Liver (tissue), 9 donors: ENCODE data around the gene CDC14A. TPM values are rescaled to one million over a fixed set of nuclear protein-coding genes. Genes with fewer than 3 reads are reported as not detected.

Experiments used
- DNase-seq: peaks from one replicate; pipeline ENCODE4 v3.0.0-alpha.2; 2017; ENCODE audit warnings: low spot score
- H3K27ac ChIP-seq, 2 donors: one replicate each; pipeline ENCODE4 v1.7.0; 2013; ENCODE audit warnings: inconsistent platforms in 2 of 2, low read length in 2 of 2, control low read depth in 1 of 2, low read depth in 1 of 2, mild to moderate bottlenecking in 1 of 2
- H3K27me3 ChIP-seq, 4 donors: one replicate each; pipeline versions ENCODE4 v1.6.1 to v1.7.0; 2013; ENCODE audit warnings: low read length in 3 of 4, inconsistent platforms in 1 of 4, mild to moderate bottlenecking in 1 of 4, moderate library complexity in 1 of 4; ENCODE audit not compliant: control insufficient read depth in 4 of 4, insufficient read depth in 4 of 4
- H3K36me3 ChIP-seq, 4 donors: one replicate each; pipeline versions ENCODE4 v1.6.1 to v1.7.0; 2013; ENCODE audit warnings: low read length in 3 of 4, mild to moderate bottlenecking in 3 of 4, low read depth in 1 of 4, moderate library complexity in 1 of 4; ENCODE audit not compliant: control insufficient read depth in 4 of 4, insufficient read depth in 3 of 4
- H3K4me1 ChIP-seq, 4 donors: one replicate each; pipeline versions ENCODE4 v1.6.1 to v1.7.0; 2013; ENCODE audit warnings: low read length in 3 of 4, mild to moderate bottlenecking in 3 of 4, moderate library complexity in 1 of 4; ENCODE audit not compliant: control insufficient read depth in 4 of 4, insufficient read depth in 4 of 4
- H3K4me3 ChIP-seq, 3 donors: one replicate each; pipeline versions ENCODE4 v1.6.1 to v1.7.0; 2013; ENCODE audit warnings: low read length in 3 of 3, control low read depth in 1 of 3, low read depth in 1 of 3, mild to moderate bottlenecking in 1 of 3
- H3K9ac ChIP-seq, 2 donors: one replicate each; pipeline ENCODE4 v1.7.0; 2013; ENCODE audit warnings: low read length in 2 of 2, mild to moderate bottlenecking in 2 of 2, moderate library complexity in 2 of 2, control low read depth in 1 of 2, low read depth in 1 of 2
- H3K9me3 ChIP-seq, 4 donors: one replicate each; pipeline versions ENCODE4 v1.6.1 to v1.7.0; 2013; ENCODE audit warnings: low read length in 3 of 4; ENCODE audit not compliant: control insufficient read depth in 4 of 4
- ATF3 ChIP-seq: IDR thresholded peaks from 2 replicates; pipeline ENCODE4 v1.6.1; 2016; ENCODE audit warnings: antibody characterized with exemption
- GABPA ChIP-seq, 2 donors: IDR thresholded peaks in 1 of 2; conservative IDR thresholded peaks in 1 of 2; 2 replicates each; pipeline ENCODE4 v1.6.1; 2016; ENCODE audit warnings: antibody characterized with exemption in 2 of 2, mild to moderate bottlenecking in 1 of 2, moderate library complexity in 1 of 2
- HNF4A ChIP-seq, 2 donors: conservative IDR thresholded peaks; 2 replicates each; pipeline ENCODE4 v1.6.1; 2016; ENCODE audit warnings: antibody characterized with exemption in 2 of 2, mild to moderate bottlenecking in 2 of 2
- JUND ChIP-seq, 2 donors: IDR thresholded peaks; 2 replicates each; pipeline ENCODE4 v1.6.1; 2016; ENCODE audit warnings: antibody characterized with exemption in 2 of 2
- NR2F2 ChIP-seq: IDR thresholded peaks from 2 replicates; pipeline ENCODE4 v1.6.1; 2016; ENCODE audit warnings: antibody characterized with exemption
- RAD21 ChIP-seq, 2 donors: IDR thresholded peaks; 2 replicates each; pipeline ENCODE4 v1.6.1; 2016; ENCODE audit warnings: antibody characterized with exemption in 2 of 2, mild to moderate bottlenecking in 2 of 2
- REST ChIP-seq: IDR thresholded peaks from 2 replicates; pipeline ENCODE4 v1.6.1; 2016; ENCODE audit warnings: antibody characterized with exemption, mild to moderate bottlenecking
- RXRA ChIP-seq, 2 donors: IDR thresholded peaks; 2 replicates each; pipeline ENCODE4 v1.6.1; 2017 to 2018; ENCODE audit warnings: antibody characterized with exemption in 2 of 2, mild to moderate bottlenecking in 1 of 2
- SP1 ChIP-seq: IDR thresholded peaks from 2 replicates; pipeline ENCODE4 v1.6.1; 2018; ENCODE audit warnings: antibody characterized with exemption, mild to moderate bottlenecking
- TAF1 ChIP-seq: conservative IDR thresholded peaks from 2 replicates; pipeline ENCODE4 v1.6.1; 2016; ENCODE audit warnings: antibody characterized with exemption, mild to moderate bottlenecking
- YY1 ChIP-seq: IDR thresholded peaks from 2 replicates; pipeline ENCODE4 v1.6.1; 2016; ENCODE audit warnings: antibody characterized with exemption, mild to moderate bottlenecking
- ZBTB33 ChIP-seq: IDR thresholded peaks from 2 replicates; pipeline ENCODE4 v1.6.1; 2016; ENCODE audit warnings: antibody characterized with exemption
- WGBS: extraction: QIAGEN DNeasy Blood & Tissue Kit; methylation state at CpG from one replicate; pipeline ENCODE4 v1.1.7; 2013; 5-methylcytosine and 5-hydroxymethylcytosine counted together
- polyA plus RNA-seq, 2 donors: library from polyadenylated mRNA; stranded (reverse) in 1 of 2; unstranded in 1 of 2; fragments of 200-250 nt in 1 of 2; fragments of >200 nt in 1 of 2; fragmentation: Nextera tagmentation in 1 of 2; extraction: Ambion mirVana in 1 of 2; gene quantifications; one replicate each; pipeline versions ENCODE4 v1.2.1 to v1.2.3, GENCODE V29; 2013 to 2015
- total RNA-seq, 2 donors: library from RNA; depleted of rRNA; stranded (reverse); fragments of >200 nt; gene quantifications; one replicate each; pipeline ENCODE4 v1.2.3, GENCODE V29; 2014
- donor health status: healthy.
- donor health status: healthy.
- donor health status: healthy.
- donor health status: healthy.
- donor health status: healthy.

The CDC14A gene
- total and polyA plus RNA-seq, 4 donors = 0.39 to 4.1 (median 2.6) TPM

GRCh38 chr1:100443811-100444571 lies 91.7 kb downstream of the CDC14A start:
- DNase-seq = no peak

GRCh38 chr1:100445565-100445964 lies 93.3 kb downstream of the CDC14A start:
- no peaks in the 10 kb centered on the region for H3K4me1 ChIP-seq
- H3K27me3 ChIP-seq = no peaks in the 10 kb centered on the region
- H3K9ac ChIP-seq = no peak overlapping the region
- no peak for DNase-seq
- H3K4me3 ChIP-seq = no peak overlapping the region
- H3K36me3 ChIP-seq = no peaks in the 10 kb centered on the region
- H3K27ac ChIP-seq = no peak overlapping the region
- no peak for TF ChIP-seq GABPA (IDR thresholded peaks at IDR 0.05 in 1 of 2, conservative IDR thresholded peaks at IDR 0.05 in 1 of 2)
- no peak for TF ChIP-seq JUND (IDR thresholded peaks at IDR 0.05)
- H3K9me3 ChIP-seq = no peaks in the 10 kb centered on the region

More at GRCh38 chr1:100443811-100444571, 91.7 kb downstream of the CDC14A start:
- 75% methylated on average over 7 of the region's 7 CpGs for WGBS
- H3K4me1 ChIP-seq = no peaks in the 10 kb centered on the region
- H3K27me3 ChIP-seq = no peaks in the 10 kb centered on the region
- no peak overlapping the region for H3K4me3 ChIP-seq
- H3K9ac ChIP-seq = no peak overlapping the region
- no peaks in the 10 kb centered on the region for H3K36me3 ChIP-seq
- H3K9me3 ChIP-seq = no peaks in the 10 kb centered on the region
- TF ChIP-seq TAF1 (no peak), RXRA (IDR thresholded peaks at IDR 0.05) (no peak), RAD21 (IDR thresholded peaks at IDR 0.05) (no peak), NR2F2 (no peak), ATF3 (no peak), HNF4A (conservative IDR thresholded peaks at IDR 0.05) (no peak), GABPA (IDR thresholded peaks at IDR 0.05 in 1 of 2, conservative IDR thresholded peaks at IDR 0.05 in 1 of 2) (no peak), YY1 (no peak), SP1 (no peak), ZBTB33 (no peak), REST (no peak)
- no peak overlapping the region for H3K27ac ChIP-seq

- DNase-seq = no peak
- 68% methylated on average over 1 of the region's 1 CpG for WGBS
- Histone ChIP-seq H3K4me3 (no peak overlapping the region), H3K9me3 (no peaks in the 10 kb centered on the region), H3K27ac (no peak overlapping the region), H3K4me1 (no peaks in the 10 kb centered on the region), H3K36me3 (no peaks in the 10 kb centered on the region), H3K27me3 (no peaks in the 10 kb centered on the region), H3K9ac (no peak overlapping the region)
- TF ChIP-seq RAD21 (IDR thresholded peaks at IDR 0.05) (no peak), ZBTB33 (no peak)
Observed at GRCh38 chr1:100448366-100448765, 96.1 kb downstream of the CDC14A start.
